ENCODE measurements around the gene STK10.

GRCh38 chr5:172046593-172046992 is 141.4 kb downstream of the STK10 start:
- TF ChIP-seq CTCF (IDR thresholded peaks at IDR 0.05) = no peak
- TF ChIP-seq EZH2phosphoT487 (IDR thresholded peaks at IDR 0.05; ENCODE audit: borderline replicate concordance, low read depth) = no peak
- TF ChIP-seq NRF1 (IDR thresholded peaks at IDR 0.05; ENCODE audit: low read depth, low read length) = no peak
- no peak for TF ChIP-seq RFX5 (IDR thresholded peaks at IDR 0.05; ENCODE audit: low read length)
- TF ChIP-seq FOXM1 (IDR thresholded peaks at IDR 0.05; ENCODE audit: low read depth) = no peak
- TF ChIP-seq RXRA (IDR thresholded peaks at IDR 0.05; ENCODE audit: borderline replicate concordance, low read depth) = no peak
- TF ChIP-seq MEF2A (IDR thresholded peaks at IDR 0.05; ENCODE audit: borderline replicate concordance, low read depth) = no peak
- no peak for TF ChIP-seq MXI1 (IDR thresholded peaks at IDR 0.05; ENCODE audit: low read depth, low read length)
- no peak for TF ChIP-seq SIN3A (IDR thresholded peaks at IDR 0.05; ENCODE audit: borderline replicate concordance, low read depth, low read length)
- no peak for TF ChIP-seq RAD21 (IDR thresholded peaks at IDR 0.05; ENCODE audit: low read length)
- no peak for TF ChIP-seq JUND (IDR thresholded peaks at IDR 0.05)
- TF ChIP-seq EP300 (IDR thresholded peaks at IDR 0.05; ENCODE audit: borderline replicate concordance in 1 of 2, low read depth in 1 of 2, low read length in 1 of 2) = no peak
- TF ChIP-seq CHD2 (IDR thresholded peaks at IDR 0.05; ENCODE audit: low read length, partially characterized antibody) = no peak
